IMR-90 (cell line): ENCODE data around the gene MCAM. TPM values are rescaled to one million over a fixed set of nuclear protein-coding genes. Genes with fewer than 3 reads are reported as not detected.

Experiments used
- ATAC-seq: fragments of 200-7000 bp; cut with Tn5 transposase; 2 replicates; pipeline ENCODE4 v1.9.1; 2020; ENCODE audit warnings: low read depth, mild to moderate bottlenecking, moderate library complexity
- BruUV-seq: library from RNA; stranded (reverse); fragments of 400-500 nt; replicated peaks from 2 replicates; lab custom pipeline; 2021; lab: Mats Ljungman, UMichigan
- CTCF ChIA-PET: fragments of 300-600 bp; formaldehyde crosslinking; extraction: SDS; loops from one replicate; lab custom pipeline; 2021; ENCODE audit warnings: antibody characterized with exemption; lab: Yijun Ruan, JAX
- POLR2A ChIA-PET: fragments of 300-600 bp; sonication (Branson Sonifier 250); formaldehyde crosslinking; loops from one replicate; lab custom pipeline; 2022; ENCODE audit warnings: antibody characterized with exemption; ENCODE audit not compliant: unreplicated experiment; lab: Charles Lee
- DNase-seq: peaks from one replicate; pipeline ENCODE4 v3.0.0; 2013
- H2AFZ ChIP-seq: replicated peaks from 2 replicates; pipeline ENCODE3; 2013; ENCODE audit warnings: low read length, mild to moderate bottlenecking; ENCODE audit not compliant: poor library complexity
- H2AK5ac ChIP-seq: 2 replicates; pipeline ENCODE4 v1.6.1; 2013; ENCODE audit warnings: low read depth, low read length, inconsistent platforms
- H2AK9ac ChIP-seq: replicated peaks from 2 replicates; pipeline ENCODE3; 2013; ENCODE audit warnings: mild to moderate bottlenecking, low read depth, low read length, moderate library complexity; ENCODE audit not compliant: poor library complexity
- H2BK120ac ChIP-seq: 2 replicates; pipeline ENCODE4 v1.6.1; 2013; ENCODE audit warnings: low read depth, low read length, inconsistent platforms
- H2BK15ac ChIP-seq: 3 replicates; pipeline ENCODE4 v1.6.1; 2013; ENCODE audit warnings: low read depth, low read length, inconsistent platforms
- H2BK20ac ChIP-seq: 2 replicates; pipeline ENCODE4 v1.6.1; 2013; ENCODE audit warnings: low read depth, mild to moderate bottlenecking, inconsistent platforms, low read length, moderate library complexity
- H2BK5ac ChIP-seq: 2 replicates; pipeline ENCODE4 v1.6.1; 2013; ENCODE audit warnings: mild to moderate bottlenecking, low read depth, low read length, inconsistent platforms; ENCODE audit not compliant: poor library complexity, severe bottlenecking
- H3K14ac ChIP-seq: replicated peaks from 2 replicates; pipeline ENCODE4 v1.6.1; 2013; ENCODE audit warnings: low read depth, low read length, inconsistent platforms
- H3K18ac ChIP-seq: 2 replicates; pipeline ENCODE4 v1.6.1; 2013; ENCODE audit warnings: low read depth, low read length, control low read depth
- H3K23ac ChIP-seq: 2 replicates; pipeline ENCODE4 v1.6.1; 2013; ENCODE audit warnings: low read depth, low read length, inconsistent platforms
- H3K27ac ChIP-seq: 2 replicates; pipeline ENCODE4 v1.5.1; 2013; ENCODE audit warnings: mild to moderate bottlenecking, control low read depth, low read length; ENCODE audit not compliant: insufficient read depth
- H3K27me3 ChIP-seq: 2 replicates; pipeline ENCODE4 v1.6.1; 2013; ENCODE audit warnings: low read length; ENCODE audit not compliant: control insufficient read depth, insufficient read depth
- H3K36me3 ChIP-seq: 2 replicates; pipeline ENCODE4 v1.6.1; 2013; ENCODE audit warnings: low read length, mixed read lengths; ENCODE audit not compliant: control insufficient read depth, insufficient read depth
- H3K4ac ChIP-seq: 2 replicates; pipeline ENCODE4 v1.6.1; 2013; ENCODE audit warnings: low read depth, low read length, inconsistent platforms
- H3K4me1 ChIP-seq: 2 replicates; pipeline ENCODE4 v1.6.1; 2013; ENCODE audit warnings: low read length, mixed read lengths; ENCODE audit not compliant: control insufficient read depth, insufficient read depth
- H3K4me2 ChIP-seq: 2 replicates; pipeline ENCODE4 v1.6.1; 2013; ENCODE audit warnings: low read depth, mild to moderate bottlenecking, control low read depth, low read length, moderate library complexity
- H3K4me3 ChIP-seq: 2 replicates; pipeline ENCODE4 v1.5.1; 2013; ENCODE audit warnings: low read depth, mild to moderate bottlenecking, control low read depth, low read length, moderate library complexity; ENCODE audit not compliant: insufficient read depth
- H3K56ac ChIP-seq: 2 replicates; pipeline ENCODE4 v1.6.1; 2013; ENCODE audit warnings: low read length, inconsistent platforms; ENCODE audit not compliant: insufficient read depth; ENCODE audit errors: extremely low read depth
- H3K79me1 ChIP-seq, 2 experiments: 2 replicates each; pipeline ENCODE4 v1.6.1; 2013; ENCODE audit warnings: low read length in 2 of 2, inconsistent platforms in 1 of 2, low read depth in 1 of 2
- H3K9ac ChIP-seq: 2 replicates; pipeline ENCODE4 v1.6.1; 2013; ENCODE audit warnings: low read depth, low read length, control low read depth
- H3K9me1 ChIP-seq: 2 replicates; pipeline ENCODE4 v1.6.1; 2013; ENCODE audit warnings: low read length, inconsistent platforms; ENCODE audit not compliant: insufficient read depth
- H3K9me3 ChIP-seq: 2 replicates; pipeline ENCODE4 v1.6.1; 2013; ENCODE audit warnings: low read length; ENCODE audit not compliant: control insufficient read depth, insufficient read depth
- H4K20me1 ChIP-seq: 2 replicates; pipeline ENCODE4 v1.6.1; 2013; ENCODE audit warnings: low read length, inconsistent platforms; ENCODE audit not compliant: insufficient read depth
- H4K5ac ChIP-seq: 2 replicates; pipeline ENCODE4 v1.6.1; 2013; ENCODE audit warnings: mild to moderate bottlenecking, low read depth, low read length, control low read depth
- H4K8ac ChIP-seq, 2 experiments: 2 replicates each; pipeline ENCODE4 v1.6.1; 2013; ENCODE audit warnings: low read depth in 2 of 2, low read length in 2 of 2, control low read depth in 1 of 2, inconsistent platforms in 1 of 2
- H4K91ac ChIP-seq: 2 replicates; pipeline ENCODE4 v1.6.1; 2013; ENCODE audit warnings: low read depth, low read length, inconsistent platforms; ENCODE audit not compliant: insufficient read depth
- BHLHE40 ChIP-seq: fragments of 150-350 bp; IDR thresholded peaks from 2 replicates; pipeline ENCODE4 v1.6.1; 2016; ENCODE audit warnings: mild to moderate bottlenecking, low read depth, low read length
- MAFK ChIP-seq: IDR thresholded peaks from 2 replicates; pipeline ENCODE4 v1.6.1; 2012; ENCODE audit warnings: low read depth, low read length, improper control_type of control experiment
- MXI1 ChIP-seq: IDR thresholded peaks from 2 replicates; pipeline ENCODE4 v1.6.1; 2012; ENCODE audit warnings: low read depth, mild to moderate bottlenecking, low read length, moderate library complexity, borderline replicate concordance
- NFE2L2 ChIP-seq: fragments of 150-350 bp; IDR thresholded peaks from 2 replicates; pipeline ENCODE4 v1.6.1; 2016; ENCODE audit warnings: low read depth, mild to moderate bottlenecking, low read length
- POLR2A ChIP-seq: IDR thresholded peaks from 2 replicates; pipeline ENCODE4 v1.6.1; 2012; ENCODE audit warnings: mild to moderate bottlenecking, low read depth, low read length
- RCOR1 ChIP-seq: IDR thresholded peaks from 2 replicates; pipeline ENCODE4 v1.6.1; 2012; ENCODE audit warnings: mild to moderate bottlenecking, low read length, improper control_type of control experiment; ENCODE audit not compliant: insufficient replicate concordance
- RFX5 ChIP-seq: IDR thresholded peaks from 2 replicates; pipeline ENCODE4 v1.8.0; 2012; ENCODE audit warnings: low read depth, mild to moderate bottlenecking, low read length, moderate library complexity
- SMC3 ChIP-seq: fragments of 150-350 bp; IDR thresholded peaks from 2 replicates; pipeline ENCODE4 v1.6.1; 2016; ENCODE audit warnings: low read depth, mild to moderate bottlenecking, antibody characterized with exemption, low read length, moderate library complexity
- WGBS, 2 experiments: methylation state at CpG; one replicate each; pipeline versions ENCODE4 v1.1.5 to v1.1.7; 2013; ENCODE audit warnings: missing lambda C conversion rate in 2 of 2; ENCODE audit not compliant: insufficient read length in 1 of 2; ENCODE audit errors: extremely low coverage in 2 of 2; 5-methylcytosine and 5-hydroxymethylcytosine counted together
- dilution Hi-C: fragments of 300-500 bp; cut with HindIII; formaldehyde crosslinking; loops from one replicate; pipeline ENCODE4 v1.14.3; 2018; ENCODE audit warnings: low sequenced_read_pairs; ENCODE audit not compliant: unreplicated experiment
- in situ Hi-C: fragments of 300-500 bp; cut with MboI; formaldehyde crosslinking; loops from 3 replicates; pipeline ENCODE4 v1.14.3; 2019; ENCODE audit warnings: low sequenced_read_pairs, inconsistent platforms, mixed read lengths
- intact Hi-C: fragments of 100-400 bp; cut with micrococcal nuclease; formaldehyde crosslinking; loops from 2 replicates; pipeline ENCODE4 v1.10.0; 2022
- polyA plus RNA-seq, 3 experiments: library from polyadenylated mRNA; depleted of rRNA; stranded (reverse); fragments of >200 nt; gene quantifications; 2 replicates each; pipeline ENCODE4 v1.2.3, GENCODE V29; 2012; ENCODE audit warnings: low replicate concordance in 1 of 3
- total RNA-seq: library from RNA; depleted of rRNA; stranded (reverse); fragments of >200 nt; gene quantifications from 2 replicates; pipeline ENCODE4 v1.2.3, GENCODE V29; 2012
- TF ChIP-seq, protein P1 (sequence below): fragments of 150-350 bp; IDR thresholded peaks from 2 replicates; pipeline ENCODE4 v1.6.1; 2016; ENCODE audit warnings: low read depth, mild to moderate bottlenecking, low read length, moderate library complexity, borderline replicate concordance
- TF ChIP-seq, protein P2 (sequence below): fragments of 150-350 bp; IDR thresholded peaks from 2 replicates; pipeline ENCODE4 v1.6.1; 2017; ENCODE audit warnings: mild to moderate bottlenecking, antibody characterized with exemption, low read length, low read depth

The MCAM gene
- total and polyA plus RNA-seq, 2 of the 4 experiments (the other 2 are of a cell fraction) = 95.1 to 131 TPM

DNA sequence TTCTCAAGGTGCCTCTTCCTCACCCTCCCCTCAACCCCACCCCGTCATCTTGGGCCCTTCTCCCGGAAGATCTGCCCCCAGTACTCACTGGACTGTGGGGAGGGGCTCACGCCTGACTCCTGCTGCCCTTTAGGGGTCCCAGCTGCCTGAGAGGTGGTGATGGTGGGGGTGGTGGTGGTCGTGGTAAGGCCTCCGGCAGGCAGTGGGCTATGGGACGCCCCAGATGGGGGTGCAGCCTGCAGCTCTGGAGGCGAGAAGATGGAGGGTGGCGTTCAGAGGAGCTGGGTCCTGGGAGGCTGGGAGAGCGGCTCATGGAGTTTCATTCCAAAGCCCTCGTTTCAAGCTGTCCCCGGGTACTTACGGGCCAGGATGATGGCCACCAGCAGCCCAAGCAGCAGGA, 28.8 kb upstream of the MCAM start:
- Histone ChIP-seq H3K27me3 (peaks cover 33% of the 10 kb centered on the region), H2BK15ac (no peak overlapping the region), H3K9me1 (no peaks in the 10 kb centered on the region), H4K20me1 (no peaks in the 10 kb centered on the region), H4K5ac (no peak overlapping the region), H3K56ac (no peak overlapping the region), H3K4me1 (peaks cover 3% of the 10 kb centered on the region; the same call in 1 of the 2 replicates), H4K91ac (no peak overlapping the region), H3K9ac (no peak overlapping the region), H3K4me2 (no peak overlapping the region), H2AK5ac (no peak overlapping the region; the same call in 1 of the 2 replicates), H3K27ac (no peak overlapping the region), H2AK9ac (no peak overlapping the region), H2BK20ac (no peak overlapping the region), H3K4ac (no peak overlapping the region), H4K8ac (no peak overlapping the region), H2BK5ac (no peak overlapping the region), H3K9me3 (no peaks in the 10 kb centered on the region), H2AFZ (no peak overlapping the region), H3K14ac (no peak overlapping the region), H3K18ac (no peak overlapping the region), H2BK120ac (no peak overlapping the region), H3K4me3 (no peak overlapping the region), H3K23ac (no peak overlapping the region), H3K36me3 (no peaks in the 10 kb centered on the region), H3K79me1 (peaks cover 0 to 4% of the 10 kb centered on the region in 2 experiments; a peak in 1 of 4 replicates)
- dilution Hi-C loops (no loop called here), intact Hi-C loops (no loop called here), in situ Hi-C loops (no loop called here)
- ATAC-seq (no peak), DNase-seq (no peak)
- ChIA-PET POLR2A (no interaction called here), CTCF (no interaction called here)
- TF ChIP-seq SMC3 = no peak
- TF ChIP-seq NFE2L2 = no peak
- TF ChIP-seq, protein P1, sequence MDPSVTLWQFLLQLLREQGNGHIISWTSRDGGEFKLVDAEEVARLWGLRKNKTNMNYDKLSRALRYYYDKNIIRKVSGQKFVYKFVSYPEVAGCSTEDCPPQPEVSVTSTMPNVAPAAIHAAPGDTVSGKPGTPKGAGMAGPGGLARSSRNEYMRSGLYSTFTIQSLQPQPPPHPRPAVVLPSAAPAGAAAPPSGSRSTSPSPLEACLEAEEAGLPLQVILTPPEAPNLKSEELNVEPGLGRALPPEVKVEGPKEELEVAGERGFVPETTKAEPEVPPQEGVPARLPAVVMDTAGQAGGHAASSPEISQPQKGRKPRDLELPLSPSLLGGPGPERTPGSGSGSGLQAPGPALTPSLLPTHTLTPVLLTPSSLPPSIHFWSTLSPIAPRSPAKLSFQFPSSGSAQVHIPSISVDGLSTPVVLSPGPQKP = no peak
- no peak for TF ChIP-seq MXI1
- no peak for TF ChIP-seq RFX5
- no peak for TF ChIP-seq POLR2A
- no peak for TF ChIP-seq MAFK
- TF ChIP-seq RCOR1 = no peak
- TF ChIP-seq BHLHE40 = no peak
- TF ChIP-seq, protein P2, sequence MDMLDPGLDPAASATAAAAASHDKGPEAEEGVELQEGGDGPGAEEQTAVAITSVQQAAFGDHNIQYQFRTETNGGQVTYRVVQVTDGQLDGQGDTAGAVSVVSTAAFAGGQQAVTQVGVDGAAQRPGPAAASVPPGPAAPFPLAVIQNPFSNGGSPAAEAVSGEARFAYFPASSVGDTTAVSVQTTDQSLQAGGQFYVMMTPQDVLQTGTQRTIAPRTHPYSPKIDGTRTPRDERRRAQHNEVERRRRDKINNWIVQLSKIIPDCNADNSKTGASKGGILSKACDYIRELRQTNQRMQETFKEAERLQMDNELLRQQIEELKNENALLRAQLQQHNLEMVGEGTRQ = no peak
- BruUV-seq = no TSS peak
- 69% methylated on average over 5 of the region's 12 CpGs; no CpG with 5 or more reads in 1 of the 2 experiments for WGBS, 2 experiments
